HG03354 (cell line): ENCODE measurements around the gene CATSPERD.
A peak's percentile ranks its signal among the peaks of the same experiment; 100 is the strongest.

ENCODE experiments used
- ATAC-seq: cut with Tn5 transposase; IDR thresholded peaks from one replicate; pipeline ENCODE4 v1.9.1; 2021; ENCODE audit warnings: mild to moderate bottlenecking; ENCODE audit not compliant: unreplicated experiment, poor library complexity, severe bottlenecking

Gene CATSPERD, protein sequence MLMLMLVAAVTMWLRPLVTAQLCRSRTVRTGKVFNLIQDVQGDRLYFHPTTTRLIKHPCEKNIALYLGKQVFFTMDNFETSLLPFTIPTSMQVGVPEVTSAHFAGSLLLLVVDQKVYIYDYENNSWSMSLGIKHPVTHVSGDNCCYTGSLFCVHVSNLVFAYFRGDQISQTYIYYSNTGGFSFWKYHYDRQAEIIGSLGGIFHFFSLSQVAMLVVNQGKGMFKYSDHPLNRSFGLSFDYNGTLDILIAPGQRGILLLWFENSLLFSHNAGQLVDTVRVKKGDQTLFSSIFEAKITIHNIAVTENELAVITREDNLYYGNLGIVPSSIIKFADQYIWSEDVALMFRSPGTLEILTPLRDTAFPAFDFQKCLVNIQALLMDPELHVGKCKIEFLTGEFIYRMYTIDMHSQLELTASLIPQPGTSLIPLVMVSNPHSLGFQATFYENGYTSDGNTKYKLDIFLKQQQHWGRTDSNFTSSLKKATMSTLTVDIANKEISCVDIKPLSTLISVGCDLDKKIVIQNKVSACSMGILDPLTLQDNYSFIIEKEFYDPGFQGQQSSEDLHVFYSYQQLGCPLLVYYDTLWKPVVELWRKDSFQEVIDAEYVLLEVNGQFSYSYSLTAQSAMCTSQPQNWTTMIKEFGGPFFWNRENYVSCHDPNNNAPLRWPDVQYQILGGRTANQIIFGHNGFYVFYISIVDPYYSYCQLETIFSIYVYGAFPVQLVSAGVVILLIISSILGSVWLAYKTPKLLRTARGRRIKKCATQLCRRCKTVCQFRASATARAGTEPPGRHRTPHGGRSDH

DNA sequence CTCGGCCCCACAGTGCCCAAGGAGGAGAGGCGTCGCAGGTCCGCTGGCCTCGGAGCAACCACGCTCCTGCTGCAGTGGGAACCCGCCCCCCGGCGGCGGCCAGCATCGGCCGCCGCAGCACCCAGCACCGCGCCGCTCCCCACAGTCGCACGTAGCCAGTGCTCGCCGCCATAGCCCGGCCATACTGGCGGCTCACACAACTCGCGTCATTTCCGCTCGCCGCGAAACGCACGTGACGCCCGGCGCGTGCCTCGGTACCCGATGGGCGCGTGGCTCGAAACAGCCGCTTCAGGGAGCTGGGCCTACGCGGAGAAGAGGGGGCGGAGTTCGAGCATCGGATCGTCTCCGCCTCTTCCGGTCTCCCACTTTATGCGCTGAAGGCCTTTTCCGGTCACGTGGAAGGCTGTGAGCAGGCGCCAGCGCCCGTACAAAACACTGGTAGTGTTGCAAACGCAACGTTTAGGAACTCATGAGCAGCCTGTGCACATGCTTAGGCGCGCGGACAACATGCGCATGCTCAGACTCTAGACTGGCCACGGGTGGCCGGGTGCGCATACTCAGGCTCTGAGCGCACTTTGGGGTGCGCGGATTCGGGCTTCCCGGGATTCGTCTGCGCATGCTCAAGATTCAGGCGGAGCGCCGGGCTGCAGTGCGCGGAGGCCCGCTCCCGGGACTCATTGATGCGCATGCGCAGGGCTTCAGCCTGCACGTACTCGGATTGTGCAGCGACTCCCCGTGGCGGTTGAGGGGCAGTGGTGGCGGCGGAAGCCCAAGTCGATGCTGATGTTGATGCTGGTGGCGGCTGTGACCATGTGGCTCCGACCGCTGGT, at the start of gene CATSPERD, which contains the start of gene LONP1:
CATSPERD (plus strand) TSS at position 677 of the 830 bp plus-strand sequence; CDS start at position 778, 101 bp downstream.
LONP1 (minus strand) TSS at position 186 of the 830 bp plus-strand sequence; CDS start at position 172, 14 bp downstream.
- peak; percentile 87 for ATAC-seq

- ATAC-seq: no peak
These were observed 48.8 kb upstream of the CATSPERD start for GRCh38 chr19:5671600-5671999.

DNA sequence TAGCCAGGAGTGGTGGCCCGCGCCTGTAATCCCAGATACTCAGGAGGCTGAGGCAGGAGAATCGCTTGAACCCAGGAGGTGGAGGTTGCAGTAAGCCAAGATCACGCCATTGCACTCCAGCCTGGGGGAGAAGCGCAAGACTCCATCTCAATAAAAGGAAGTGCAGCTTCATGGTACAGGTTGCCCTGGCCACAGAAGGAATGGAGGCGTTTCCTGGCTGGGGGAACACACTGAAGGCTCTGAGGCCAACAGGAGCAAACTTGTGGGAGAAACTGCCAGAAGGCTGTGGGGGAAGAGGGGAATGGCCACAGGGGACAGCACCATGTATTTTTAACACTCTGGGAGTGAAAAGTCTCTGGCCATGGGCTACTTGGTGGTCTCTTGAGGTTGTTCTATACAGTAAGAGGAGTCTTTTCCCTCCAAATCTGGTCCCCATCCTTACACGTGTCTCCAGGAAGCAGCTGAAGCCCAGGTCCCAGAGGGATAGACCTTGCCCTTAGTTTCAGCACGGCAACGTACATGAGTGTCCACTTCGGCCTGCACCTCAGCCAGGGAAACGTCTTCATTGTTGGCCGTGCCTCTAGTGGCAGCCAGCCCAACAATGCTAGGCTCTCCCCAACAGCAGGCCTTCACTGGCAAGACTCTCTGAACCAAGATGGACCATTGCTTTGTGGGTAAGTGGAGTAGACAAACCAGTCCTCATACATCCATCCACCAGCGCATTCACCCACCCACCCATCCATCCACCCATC, 47.6 kb upstream of the CATSPERD start:
- no peak for ATAC-seq

DNA sequence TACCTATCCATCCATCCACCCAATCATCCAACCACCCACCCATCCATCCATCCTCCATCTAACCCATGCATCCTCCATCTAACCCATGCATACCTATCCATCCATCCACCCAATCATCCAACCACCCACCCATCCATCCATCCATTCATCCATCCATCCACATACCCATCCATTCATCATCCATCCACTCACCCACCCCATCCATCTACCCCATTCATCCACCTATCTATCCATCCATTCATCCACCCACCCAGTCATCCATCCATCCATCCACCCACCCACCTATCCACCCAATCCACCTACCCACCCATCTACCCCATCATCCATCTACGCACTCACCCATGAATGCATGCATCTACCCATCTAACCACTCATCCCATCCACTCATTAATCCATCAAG, 46.7 kb upstream of the CATSPERD start:
- no peak for ATAC-seq

GRCh38 chr19:5674714-5675113, 45.7 kb upstream of the CATSPERD start:
- no peak for ATAC-seq

- no peak for ATAC-seq
These were observed 44.2 kb upstream of the CATSPERD start for GRCh38 chr19:5676105-5676771.

GRCh38 chr19:5676772-5677105, 43.7 kb upstream of the CATSPERD start:
- no peak for ATAC-seq

DNA sequence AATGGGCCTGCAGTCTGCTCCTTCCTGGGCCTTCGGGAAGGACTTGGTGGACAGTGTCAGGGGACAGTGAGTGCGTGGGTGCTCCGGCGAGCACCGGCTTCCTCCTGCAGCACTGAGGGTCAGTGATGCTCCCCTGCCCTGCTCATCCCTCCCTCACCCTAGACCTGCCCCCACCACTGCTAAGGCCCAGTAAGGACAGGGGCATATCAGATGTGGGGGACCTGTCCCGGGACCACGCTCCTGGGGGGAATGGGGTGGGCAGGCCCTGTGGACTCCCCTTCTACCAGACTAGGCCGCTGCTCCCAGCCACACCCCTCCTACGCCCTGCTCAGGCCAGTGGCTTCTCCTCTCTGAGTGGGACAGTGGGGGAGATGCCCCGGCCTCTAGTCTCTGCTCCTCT, 43.3 kb upstream of the CATSPERD start:
- ATAC-seq: no peak

DNA sequence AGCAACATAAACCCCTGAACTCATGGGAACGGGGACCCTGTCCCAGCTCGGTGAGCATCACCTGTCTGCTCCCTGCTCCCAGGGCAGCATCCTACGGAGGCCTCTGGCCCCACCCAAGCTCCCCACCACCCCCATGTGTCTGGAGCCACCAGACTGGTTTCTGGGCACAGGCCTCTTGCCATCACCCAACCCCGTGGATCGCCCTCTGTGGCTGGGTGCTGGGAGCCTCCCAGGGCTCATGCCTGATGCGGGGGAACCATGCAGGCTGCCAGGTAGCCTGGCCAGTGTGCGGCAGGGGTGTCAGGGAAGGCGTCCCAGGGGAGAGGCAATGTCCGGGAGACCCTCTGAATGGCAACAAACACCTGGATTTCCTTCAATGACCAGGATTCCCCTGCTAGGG, 42.9 kb upstream of the CATSPERD start:
- ATAC-seq: no peak

- ATAC-seq: no peak
These were observed 42.2 kb upstream of the CATSPERD start for GRCh38 chr19:5678071-5678718.

DNA sequence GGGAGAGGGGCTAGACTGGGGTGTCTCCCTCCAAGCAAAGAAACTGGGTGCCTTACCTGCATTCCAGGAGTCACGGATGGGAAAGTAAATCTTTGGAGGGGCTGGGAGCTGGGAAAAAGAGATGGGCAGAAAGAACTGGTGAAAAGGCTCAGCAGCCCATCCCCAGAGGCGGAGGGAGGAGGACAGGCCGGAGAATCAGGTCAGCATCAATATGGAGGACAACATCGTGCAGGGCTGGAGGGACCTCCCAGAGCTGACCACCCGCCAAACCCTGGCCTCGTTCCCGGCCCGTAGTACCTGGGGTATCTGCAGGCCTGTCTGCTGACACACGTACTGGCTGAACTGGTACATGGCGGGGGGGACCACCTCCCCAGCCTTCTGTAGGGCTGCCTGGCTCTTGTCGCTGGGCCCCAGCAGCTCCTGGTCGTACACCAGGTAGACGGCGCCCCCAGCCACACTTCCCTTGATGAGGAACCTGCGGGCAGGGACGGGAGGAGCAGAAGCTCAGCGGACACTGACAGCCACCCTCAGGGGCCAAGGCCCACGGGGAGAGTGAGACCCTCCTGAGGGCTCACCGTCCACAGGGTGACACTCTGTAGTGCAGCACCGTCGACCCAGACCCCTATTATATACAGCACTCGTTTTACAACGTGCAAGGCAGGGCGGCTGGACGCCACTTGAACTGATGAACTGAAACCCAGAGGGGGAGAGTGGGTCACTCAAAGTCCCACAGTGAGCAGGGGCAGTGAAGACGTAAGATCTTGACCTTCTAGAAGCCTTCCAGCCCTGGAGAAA, 41.0 kb upstream of the CATSPERD start:
- ATAC-seq: no peak

DNA sequence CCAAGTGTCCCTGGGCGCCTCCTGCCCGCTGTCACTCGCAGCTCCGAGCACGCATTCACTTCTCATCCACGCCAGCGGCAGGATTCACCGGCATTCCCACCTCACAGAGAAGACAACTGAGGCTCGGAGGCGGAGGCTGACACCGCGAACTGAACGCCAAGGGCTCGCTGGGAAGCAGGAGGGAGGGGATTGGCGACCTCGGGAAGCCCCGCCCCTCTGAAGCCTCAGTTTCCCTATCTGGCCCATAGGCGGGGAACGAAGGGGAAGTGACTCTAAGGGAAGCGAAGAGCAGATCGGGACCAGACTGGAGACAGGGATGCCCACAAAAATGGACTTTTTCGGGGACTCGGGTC, 40.4 kb upstream of the CATSPERD start:
- ATAC-seq: no peak

DNA sequence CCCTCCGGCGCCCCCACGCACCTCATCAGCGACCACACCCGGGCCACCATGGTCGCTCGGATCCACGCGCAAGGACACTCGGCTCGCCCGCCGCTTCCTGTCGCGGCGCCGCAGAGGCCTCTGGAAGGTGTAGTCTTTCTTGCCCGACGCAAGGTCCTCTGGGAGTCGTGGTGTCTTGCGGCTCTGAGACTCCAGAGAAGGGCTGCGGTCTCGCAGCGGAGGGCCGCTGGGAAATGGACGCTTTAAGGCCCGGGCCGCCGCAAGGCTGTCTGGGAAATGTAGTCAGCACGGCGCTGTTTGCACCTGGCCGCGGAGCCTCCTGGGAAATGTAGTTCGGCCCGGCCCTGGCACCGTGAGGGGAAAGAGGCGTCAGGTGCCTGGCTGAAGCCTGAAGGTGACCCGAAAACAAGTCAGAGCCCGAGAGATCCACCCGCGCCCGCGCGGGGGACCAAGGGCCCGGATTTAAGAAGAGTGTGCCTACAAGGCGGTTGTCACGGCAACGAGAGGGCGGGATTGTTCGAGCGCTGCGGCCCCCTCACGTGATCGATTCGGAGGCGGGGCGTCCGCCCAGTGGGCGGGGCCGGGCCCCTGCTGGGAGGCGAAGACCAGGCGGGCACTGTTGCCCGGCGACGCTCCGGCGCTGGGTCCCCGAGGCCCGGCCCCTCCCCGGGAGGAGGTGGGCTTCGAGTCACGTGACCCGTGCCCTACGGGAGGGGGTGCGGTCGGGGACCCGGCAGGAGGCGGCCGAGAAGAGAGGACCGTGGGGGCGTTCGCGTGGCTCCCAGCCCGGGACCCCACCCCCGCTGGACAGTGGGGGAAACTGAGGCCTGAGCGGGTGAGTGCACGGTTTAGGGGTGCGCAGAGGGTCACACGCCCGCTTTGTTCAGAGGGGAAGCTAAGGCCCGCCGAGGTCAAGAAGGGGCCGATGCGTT, 39.7 kb upstream of the CATSPERD start, which contains the start of the genes HSD11B1L and MICOS13:
HSD11B1L (plus strand) TSS at position 591 of the 932 bp plus-strand sequence. CDS start 3,806 bp downstream, outside the sequence.
MICOS13 (minus strand) TSS at position 80 of the 932 bp plus-strand sequence; CDS start at position 50, 30 bp downstream.
- ATAC-seq: peak; percentile 89

GRCh38 chr19:5681391-5682106, 38.9 kb upstream of the CATSPERD start:
- ATAC-seq: no peak

DNA sequence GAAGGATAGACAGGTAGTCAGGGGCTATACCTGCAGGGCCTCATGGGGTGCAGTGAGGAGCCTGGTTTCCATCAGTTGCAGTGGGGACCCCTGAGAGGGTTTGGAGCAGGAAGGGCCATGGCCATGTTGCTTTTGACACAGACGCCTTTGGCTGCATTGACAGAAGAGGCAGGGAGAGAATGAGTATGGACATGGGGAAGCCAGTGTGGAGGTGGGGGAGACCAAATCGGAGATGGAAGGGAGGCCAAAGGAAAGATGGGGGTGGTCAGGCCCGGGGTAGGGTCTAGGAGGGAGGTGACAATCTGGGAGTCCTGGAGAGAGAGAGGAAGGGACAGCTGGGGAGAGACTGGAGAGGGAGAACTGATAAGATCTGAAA, 38.3 kb upstream of the CATSPERD start:
- ATAC-seq: no peak
